Fibroblast of the aortic adventitia (primary cell): ENCODE results near the gene NPFFR2. TPM values are rescaled to one million over a fixed set of nuclear protein-coding genes. Genes with fewer than 3 reads are reported as not detected.
A peak's percentile ranks its signal among the peaks of the same experiment; 100 is the strongest.

ENCODE experiments used
- DNase-seq: peaks from one replicate; pipeline ENCODE4 v3.0.0-alpha.2; 2010; ENCODE audit warnings: low read depth
- H3K4me3 ChIP-seq: 2 replicates; pipeline ENCODE4 v1.5.1; 2011; ENCODE audit warnings: low read depth, mild to moderate bottlenecking, control low read depth, low read length, moderate library complexity
- CTCF ChIP-seq: IDR thresholded peaks from 2 replicates; pipeline ENCODE4 v1.5.1; 2011; ENCODE audit warnings: mild to moderate bottlenecking, low read length, control low read depth, inconsistent platforms; ENCODE audit not compliant: insufficient read depth
- total RNA-seq: library from RNA; depleted of rRNA; stranded (reverse); fragments of >200 nt; gene quantifications from 2 replicates; pipeline ENCODE4 v1.2.3, GENCODE V29; 2012; ENCODE audit warnings: low replicate concordance

NPFFR2 gene
- total RNA-seq, 1 donor = not detected

- no peak for TF ChIP-seq CTCF
- no peak overlapping the region for H3K4me3 ChIP-seq
- DNase-seq = no peak
These were observed 15.8 kb upstream of the NPFFR2 start for GRCh38 chr4:72016011-72016410.

- no peak overlapping the region for H3K4me3 ChIP-seq
- DNase-seq = no peak
- no peak for TF ChIP-seq CTCF
These were observed 12.1 kb upstream of the NPFFR2 start for GRCh38 chr4:72019688-72020087.

- TF ChIP-seq CTCF = no peak
- no peak for DNase-seq
- H3K4me3 ChIP-seq = no peak overlapping the region
These were observed 9.2 kb upstream of the NPFFR2 start for GRCh38 chr4:72022553-72022952.

- no peak overlapping the region for H3K4me3 ChIP-seq
- peak; percentile 10 for DNase-seq
- TF ChIP-seq CTCF = no peak
These were observed 23.8 kb downstream of the NPFFR2 start for GRCh38 chr4:72055566-72055965.

- no peak overlapping the region for H3K4me3 ChIP-seq
- DNase-seq = no peak
- no peak for TF ChIP-seq CTCF
These were observed 31.9 kb downstream of the NPFFR2 start for GRCh38 chr4:72063726-72064125.

GRCh38 chr4:72067051-72067450 is 35.3 kb downstream of the NPFFR2 start:
- no peak for DNase-seq
- no peak overlapping the region for H3K4me3 ChIP-seq
- TF ChIP-seq CTCF = no peak

GRCh38 chr4:72073816-72074215 is 42.0 kb downstream of the NPFFR2 start:
- no peak overlapping the region for H3K4me3 ChIP-seq
- TF ChIP-seq CTCF = no peak
- DNase-seq = no peak
